NCI-H1092 treated with DMSO at 0.1 percent for 48 hours (cell line): ENCODE results near the gene APBB2.
"Not testable (repeated sequence)": the region's sequence is repeated elsewhere in the genome, so short reads cannot be mapped to it uniquely, and the experiment has no call there.

Source experiments
- DNase-seq: peaks from one replicate; lab custom pipeline; 2025; lab: John Stamatoyannopoulos, UW

Gene APBB2

DNA sequence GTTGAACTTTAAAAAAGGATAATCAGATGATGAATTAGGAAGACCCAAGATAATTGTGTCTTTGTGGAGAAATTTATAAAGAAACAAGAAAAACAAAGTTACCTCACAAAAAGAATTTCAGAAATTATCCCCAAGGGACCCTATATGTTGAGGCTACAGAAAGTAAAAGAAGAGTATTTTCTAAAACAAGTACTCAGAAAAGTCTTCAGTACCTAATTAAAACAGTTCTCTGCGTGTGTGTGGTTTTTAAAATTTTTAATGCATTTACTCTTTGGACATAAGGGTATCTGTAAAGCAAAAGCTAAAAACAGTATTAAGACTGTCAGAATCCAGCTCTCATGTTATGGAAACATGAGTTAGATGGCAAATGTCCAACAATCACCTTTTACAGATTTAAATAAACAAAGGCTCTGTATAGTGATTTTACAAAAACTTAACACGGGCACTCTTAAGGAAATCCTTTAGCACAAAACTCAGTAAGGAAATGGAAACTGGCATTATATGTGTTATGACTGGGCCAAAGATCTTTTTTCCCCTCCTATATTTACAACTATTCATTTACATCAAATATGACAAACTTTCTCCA lies 277.1 kb downstream of the APBB2 start:
- DNase-seq = no peak

DNA sequence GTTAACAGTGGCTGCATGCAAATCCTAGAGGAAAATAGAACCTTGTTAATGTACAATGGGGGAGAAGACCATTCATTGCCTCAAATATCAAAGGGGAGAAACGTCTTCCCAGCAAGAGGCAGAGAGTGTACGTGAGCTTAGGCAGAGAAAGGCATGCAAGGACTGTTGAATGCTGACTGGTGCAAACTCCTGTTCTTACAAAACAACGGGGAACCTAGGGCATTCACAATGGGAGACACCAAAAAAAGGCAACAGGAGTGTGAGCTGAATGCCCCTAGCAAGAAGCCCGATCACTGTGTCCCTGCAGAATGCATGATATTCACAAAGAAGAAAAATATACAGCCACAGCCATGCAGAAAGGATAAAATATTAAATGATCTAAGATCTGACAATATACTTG lies 279.7 kb downstream of the APBB2 start:
- DNase-seq = no peak

- DNase-seq = no peak
These were observed 280.9 kb downstream of the APBB2 start for GRCh38 chr4:40933272-40934053.

GRCh38 chr4:40931841-40932240 lies 282.5 kb downstream of the APBB2 start:
- no peak for DNase-seq

- no peak for DNase-seq
These were observed 283.1 kb downstream of the APBB2 start for GRCh38 chr4:40931238-40931637.

DNA sequence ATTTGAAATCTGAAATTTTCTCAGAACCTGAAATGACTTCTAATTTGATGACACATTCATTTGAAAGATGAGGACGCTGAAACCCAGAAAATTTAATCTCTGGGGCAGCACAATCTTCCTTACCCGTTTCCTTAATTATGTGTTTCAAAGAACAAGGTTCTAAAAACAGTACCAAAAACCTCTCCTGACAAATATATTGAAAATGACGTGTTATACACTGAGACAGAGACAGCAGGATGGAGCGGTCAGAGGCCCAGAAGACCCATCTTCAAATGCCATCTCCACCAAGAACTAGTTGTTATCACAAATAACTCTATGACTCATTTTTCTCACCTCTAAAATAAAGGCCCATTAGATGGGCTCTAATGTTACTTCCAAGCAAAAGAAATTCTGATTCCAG lies 287.3 kb downstream of the APBB2 start:
- no peak for DNase-seq

- no peak for DNase-seq
These were observed 289.6 kb downstream of the APBB2 start for GRCh38 chr4:40924793-40925117.

GRCh38 chr4:40924096-40924792 lies 290.1 kb downstream of the APBB2 start:
- DNase-seq = peak; percentile 61

DNA sequence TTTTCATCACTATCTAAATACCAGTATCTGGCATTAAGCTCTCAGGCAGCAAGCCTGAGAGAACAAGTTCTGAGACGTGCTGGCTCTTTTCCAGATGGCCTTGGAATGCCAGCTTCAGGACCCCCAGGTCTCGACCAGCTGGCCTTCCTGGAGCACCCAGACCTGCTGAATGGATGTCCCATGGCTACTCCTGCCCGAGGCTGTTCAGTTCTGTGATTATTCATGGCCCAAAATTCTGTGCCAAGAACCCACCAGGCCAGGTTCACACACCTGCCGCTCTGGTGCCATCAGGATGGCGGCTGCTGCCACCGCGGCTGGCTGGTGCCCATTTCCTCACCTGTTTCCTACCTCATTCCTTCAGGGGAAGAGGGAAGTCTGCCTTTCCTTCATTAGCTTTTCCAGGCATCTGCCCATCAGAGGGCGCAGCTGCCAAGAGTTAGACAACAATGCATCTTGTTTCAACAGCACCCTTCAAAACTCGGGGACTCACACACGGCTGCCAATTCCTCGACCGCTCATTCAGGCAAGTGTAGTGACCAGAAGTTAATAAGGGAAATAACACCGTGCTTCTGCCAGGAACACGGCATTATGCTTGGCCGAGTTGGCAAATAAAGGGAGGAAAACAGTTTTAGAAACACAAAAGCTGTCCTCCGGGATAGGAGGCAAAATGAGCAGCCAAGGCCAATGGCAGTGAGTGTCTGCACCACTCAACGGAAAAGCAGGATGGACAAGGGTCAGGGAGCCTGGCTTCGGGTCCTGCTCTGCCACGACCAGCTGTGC lies 290.8 kb downstream of the APBB2 start:
- peak; percentile 69 for DNase-seq

GRCh38 chr4:40919976-40920375 lies 294.4 kb downstream of the APBB2 start:
- not testable (repeated sequence) for DNase-seq

DNA sequence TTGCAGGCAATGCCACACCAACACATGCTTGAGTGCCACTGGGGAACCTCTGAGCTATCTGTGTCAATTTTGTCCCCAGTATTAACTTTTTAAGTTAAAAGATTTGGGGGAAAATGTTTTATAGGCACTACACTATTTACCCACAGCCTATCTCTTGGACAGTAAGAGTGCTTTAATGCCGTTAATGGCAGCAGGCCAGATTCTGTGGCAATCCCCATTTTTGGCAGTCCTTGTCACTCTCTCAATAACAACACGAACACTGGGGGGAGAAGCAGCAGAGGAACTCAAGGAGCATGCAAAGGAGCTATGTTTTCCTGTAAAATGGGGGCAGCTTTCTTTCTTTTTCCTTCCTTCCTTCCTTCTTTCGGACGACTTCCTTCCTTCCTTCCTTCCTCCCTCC lies 296.0 kb downstream of the APBB2 start:
- peak; percentile 72 for DNase-seq

DNA sequence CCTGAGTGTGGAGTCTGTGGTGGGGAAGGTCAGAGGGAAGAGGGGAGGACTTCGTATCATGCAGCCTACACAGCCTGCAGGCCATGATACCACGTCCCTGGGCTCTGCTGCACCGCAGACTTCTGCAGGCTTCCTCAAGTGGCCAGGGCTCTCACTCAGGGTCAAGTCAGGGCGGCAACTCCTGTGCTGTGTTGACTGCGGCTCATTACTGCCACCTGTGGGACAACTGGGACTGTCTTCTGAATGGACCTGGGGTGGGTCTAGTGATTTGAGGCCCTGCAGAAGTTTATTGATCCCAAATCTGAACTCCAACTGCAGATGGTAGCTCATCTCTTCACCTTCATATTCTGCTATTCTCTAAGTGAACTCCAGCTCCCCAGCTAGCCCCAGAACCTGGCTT lies 297.5 kb downstream of the APBB2 start:
- no peak for DNase-seq

- DNase-seq = no peak
These were observed 298.2 kb downstream of the APBB2 start for GRCh38 chr4:40916218-40916555.

- DNase-seq = no peak
These were observed 298.8 kb downstream of the APBB2 start for GRCh38 chr4:40915318-40916217.

- DNase-seq = no peak
These were observed 301.7 kb downstream of the APBB2 start for GRCh38 chr4:40912460-40913184.

DNA sequence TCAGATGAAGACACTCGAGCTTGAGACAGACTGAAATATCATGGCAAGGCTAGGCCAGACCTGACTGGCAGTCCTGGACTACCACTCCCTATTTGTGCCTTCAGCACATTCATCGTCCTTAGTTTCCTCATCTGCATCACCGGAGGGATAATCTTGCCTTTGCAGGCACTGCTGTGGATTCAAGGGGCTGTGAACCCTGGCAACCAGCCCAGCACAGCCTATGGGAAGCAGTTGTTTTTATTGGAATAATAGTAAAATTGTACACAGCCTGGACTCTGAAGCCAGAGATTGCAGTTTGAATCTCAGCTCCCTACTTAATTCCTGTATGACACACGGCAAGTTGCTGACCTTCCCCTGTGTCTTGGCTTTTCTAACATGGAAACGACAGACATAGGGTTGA lies 303.6 kb downstream of the APBB2 start:
- no peak for DNase-seq

DNA sequence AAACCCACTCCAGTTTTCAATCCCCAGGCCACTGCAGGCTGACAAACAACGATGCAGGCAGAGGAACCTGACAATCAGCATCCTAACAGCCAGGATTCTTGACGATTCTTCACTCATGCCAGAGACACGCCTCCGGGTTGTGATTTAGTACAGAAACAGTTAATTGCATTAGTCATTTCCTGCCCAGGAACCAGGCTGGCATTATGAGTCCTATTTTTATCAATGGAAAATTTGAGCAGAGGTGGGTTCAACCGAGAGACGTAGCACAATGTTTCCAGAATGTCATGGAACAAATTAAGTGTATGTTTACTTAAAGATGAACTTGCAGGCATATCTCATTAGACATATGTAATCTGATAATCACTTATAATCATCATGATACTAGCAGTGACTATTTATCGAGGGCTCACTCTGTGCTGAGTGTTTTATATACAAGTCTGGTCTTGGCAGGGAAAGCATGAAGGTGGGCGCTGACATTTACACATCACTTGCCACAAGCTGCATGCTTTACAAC lies 304.9 kb downstream of the APBB2 start:
- peak; percentile 66 for DNase-seq

DNA sequence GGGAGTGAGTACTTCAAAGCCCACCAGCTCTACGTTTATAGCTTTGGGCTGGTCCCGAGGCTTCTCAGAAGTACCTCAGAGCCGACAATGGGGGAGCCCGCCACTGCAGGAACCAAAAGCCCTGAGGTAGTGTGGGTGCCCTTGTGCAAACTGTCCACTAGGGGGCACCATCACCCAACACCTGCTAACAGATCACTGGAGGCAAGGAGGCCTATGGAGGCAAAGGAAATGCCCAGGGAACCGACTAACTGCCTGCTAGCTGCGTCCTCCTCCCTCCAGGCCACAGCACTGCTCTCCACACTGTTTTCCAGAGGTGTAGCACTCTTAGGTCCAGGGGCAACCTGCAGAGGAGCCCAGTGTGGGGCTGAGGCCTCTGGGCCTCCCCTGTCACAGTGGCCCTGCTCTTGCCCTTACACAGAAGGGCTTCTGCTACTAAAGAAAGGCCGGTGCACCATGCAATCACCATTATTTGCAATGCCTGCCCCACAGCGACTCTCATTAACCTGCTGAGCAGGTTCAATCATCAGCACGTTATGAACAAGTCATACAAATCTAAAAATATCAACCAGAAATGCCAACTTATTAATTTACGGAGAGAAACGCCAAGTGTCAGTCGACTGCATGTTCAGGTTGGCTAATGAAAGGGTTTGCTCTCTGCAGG lies 305.5 kb downstream of the APBB2 start:
- DNase-seq = peak; percentile 77

- no peak for DNase-seq
These were observed 306.0 kb downstream of the APBB2 start for GRCh38 chr4:40908297-40908696.

DNA sequence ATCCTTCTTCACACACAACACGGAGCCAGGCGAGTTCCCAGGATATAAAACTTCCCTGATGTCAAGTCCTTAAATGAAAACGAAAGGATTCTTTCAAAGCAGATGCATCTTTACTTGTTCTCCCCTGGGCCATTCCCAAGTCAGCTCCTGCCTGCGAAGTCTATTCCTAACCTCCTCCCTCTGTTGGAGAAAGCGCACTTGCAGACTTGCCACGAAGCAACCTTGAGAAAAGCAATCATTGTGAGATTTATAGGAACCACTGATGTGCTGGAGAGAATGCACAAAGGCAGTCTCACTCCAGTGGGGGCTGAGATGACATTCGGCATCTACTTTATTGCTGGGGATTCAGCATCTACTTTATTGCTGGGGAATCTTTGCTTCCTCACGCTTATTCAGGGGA lies 308.9 kb downstream of the APBB2 start:
- DNase-seq = no peak
